K562 (cell line): ENCODE results near the gene ROBO3. TPM values are rescaled to one million over a fixed set of nuclear protein-coding genes. Genes with fewer than 3 reads are reported as not detected.

Experiments
- CBX1 ChIP-seq: sonication (generic); IDR thresholded peaks from 2 replicates; pipeline ENCODE4 v1.6.1; 2016; ENCODE audit warnings: antibody characterized with exemption, low read depth, mild to moderate bottlenecking
- ETS1 ChIP-seq: conservative IDR thresholded peaks from 2 replicates; pipeline ENCODE4 v1.6.1; 2011; ENCODE audit warnings: low read depth, mild to moderate bottlenecking, low read length; ENCODE audit not compliant: control insufficient read depth
- NCOA2 ChIP-seq, 2 experiments: fragments of 450-650 bp; IDR thresholded peaks; 2 replicates each; pipeline ENCODE4 v1.6.1; 2018; ENCODE audit warnings: mild to moderate bottlenecking in 2 of 2, moderate library complexity in 1 of 2; ENCODE audit not compliant: partially characterized antibody in 2 of 2
- ZBTB40 ChIP-seq, 2 experiments: fragments of 450-650 bp in 1 of 2; sonication (generic) in 1 of 2; formaldehyde crosslinking in 1 of 2; IDR thresholded peaks; 2 replicates each; pipeline versions ENCODE4 v1.7.1 to v1.9.0; 2016 to 2022; ENCODE audit warnings: inconsistent platforms in 1 of 2, mild to moderate bottlenecking in 1 of 2, missing genetic modification reagents in 1 of 2
- polyA plus RNA-seq, 8 experiments: library from polyadenylated mRNA; depleted of rRNA in 4 of 8; stranded (reverse) in 5 of 8; unstranded in 3 of 8; fragments of >200 nt; fragmentation: Nextera tagmentation in 2 of 8; fragmentation: Illumina TruSeq in 1 of 8; extraction: Ambion mirVana in 2 of 8; extraction: Trizol in 1 of 8; gene quantifications; 2 replicates each; pipeline versions ENCODE4 v1.2.1 to v1.2.3, GENCODE V29; 2011 to 2014; ENCODE audit warnings: inconsistent platforms in 1 of 8, missing spikeins in 1 of 8
- total RNA-seq, 7 experiments: library from RNA; depleted of rRNA in 6 of 7; stranded (reverse); fragments of >200 nt in 6 of 7; fragmentation: Illumina TruSeq in 2 of 7; extraction: Trizol in 2 of 7; gene quantifications; 2 replicates each; pipeline versions ENCODE4 v1.2.1 to v1.2.3, GENCODE V29; 2011 to 2021; ENCODE audit warnings: low replicate concordance in 1 of 7

Gene ROBO3
- total and polyA plus RNA-seq, 9 of the 15 experiments (the other 6 are each of a cell fraction or from before 2014, with no cell fraction given), result 0.29 to 1.4 (median 0.97) TPM; not detected in 2

- TF ChIP-seq ZBTB40 (IDR thresholded peaks at IDR 0.05), result no peak
- no peak for TF ChIP-seq ZBTB40 (CRISPR knock-in tag; IDR thresholded peaks at IDR 0.05)
- TF ChIP-seq CBX1, result no peak
- no peak for TF ChIP-seq NCOA2 (IDR thresholded peaks at IDR 0.05; ENCODE audit: partially characterized antibody in 2 of 2)
- TF ChIP-seq ETS1, result no peak
Measured at GRCh38 chr11:124877631-124877909, 12.3 kb downstream of the ROBO3 start (continued).
